SKM-1 (cell line): ENCODE measurements around the gene CREB5.

Experiments
- DNase-seq: peaks from one replicate; lab custom pipeline; 2025; ENCODE audit not compliant: unreplicated experiment; lab: John Stamatoyannopoulos, UW

Gene CREB5

GRCh38 chr7:28630350-28630749 lies 218.0 kb downstream of the CREB5 start:
- DNase-seq: no peak

- DNase-seq: no peak
Observed at GRCh38 chr7:28631995-28632394, 219.7 kb downstream of the CREB5 start.

DNA sequence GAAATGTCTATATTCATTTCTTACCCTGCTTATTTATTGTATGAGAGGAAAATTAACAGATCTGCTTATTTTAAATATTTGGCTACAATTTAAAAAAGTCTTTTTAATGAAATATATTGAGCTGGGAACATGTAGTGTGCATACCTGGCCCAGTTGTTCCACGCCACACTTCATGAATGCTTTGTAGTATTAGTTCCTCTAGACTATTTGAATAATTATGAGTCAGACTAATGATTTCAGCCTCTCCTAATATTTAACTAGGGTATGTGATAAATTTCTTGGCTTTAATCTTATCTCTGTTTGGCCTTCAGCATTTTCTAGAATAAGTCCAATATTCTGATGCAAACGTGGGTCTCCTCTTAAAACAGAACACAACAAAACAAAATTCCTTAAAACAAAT lies 226.6 kb downstream of the CREB5 start:
- no peak for DNase-seq

DNA sequence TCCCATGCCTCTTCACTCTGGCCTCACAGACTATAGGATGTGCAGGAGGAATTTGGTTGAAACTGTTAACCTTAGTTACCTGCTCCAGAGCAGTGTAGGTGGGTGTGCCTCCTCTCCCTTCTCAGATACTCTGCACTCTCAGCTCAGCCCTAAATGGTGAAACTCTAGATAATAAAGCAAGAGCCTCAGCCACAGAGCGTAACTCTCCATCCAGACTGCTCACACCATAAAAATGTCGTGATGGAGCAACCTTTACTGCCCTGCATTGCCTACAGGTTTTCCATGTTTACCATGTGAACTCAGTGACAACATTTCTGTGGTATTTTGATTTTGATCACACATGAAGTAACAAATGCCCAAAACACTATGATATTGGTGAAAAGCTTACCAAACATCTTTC lies 227.7 kb downstream of the CREB5 start:
- no peak for DNase-seq

DNA sequence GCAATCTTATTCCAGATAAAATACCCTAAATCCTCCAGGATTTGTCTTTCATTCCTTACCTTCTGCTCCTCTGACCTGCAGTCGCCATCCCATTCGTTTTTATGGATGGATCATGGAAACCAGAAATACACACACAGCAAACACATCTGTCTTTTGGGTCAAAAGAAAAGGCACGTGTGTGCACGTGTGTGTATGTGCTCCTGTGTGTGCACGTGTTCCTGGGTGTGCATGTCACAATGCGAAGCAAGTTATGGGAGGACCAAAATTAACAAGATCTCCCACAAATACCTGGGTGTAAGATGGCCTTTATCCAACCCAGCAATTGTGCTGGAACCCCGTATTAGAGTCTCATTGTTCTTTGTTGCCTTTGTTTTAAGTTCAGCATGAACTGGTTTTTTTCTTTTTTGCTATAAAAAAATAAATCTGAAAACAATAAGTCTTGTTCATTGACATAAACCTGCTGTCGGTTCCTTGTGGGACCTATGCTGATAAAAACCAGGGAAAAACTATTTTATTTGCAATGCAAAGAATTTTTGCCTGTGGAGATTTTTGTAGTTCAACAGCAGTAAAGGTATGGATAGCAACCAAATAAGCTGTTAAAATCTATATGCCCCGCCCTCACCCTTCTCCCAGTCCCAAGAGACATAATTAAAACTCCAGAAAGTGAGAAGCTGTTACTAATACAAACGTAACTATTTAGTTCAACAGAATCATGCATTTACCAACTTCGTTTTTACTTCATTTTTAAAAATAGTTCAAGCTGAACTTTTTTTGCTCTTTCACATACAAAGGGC lies 229.6 kb downstream of the CREB5 start:
- DNase-seq: no peak

- no peak for DNase-seq
Observed at GRCh38 chr7:28643188-28643569, 230.9 kb downstream of the CREB5 start.

DNA sequence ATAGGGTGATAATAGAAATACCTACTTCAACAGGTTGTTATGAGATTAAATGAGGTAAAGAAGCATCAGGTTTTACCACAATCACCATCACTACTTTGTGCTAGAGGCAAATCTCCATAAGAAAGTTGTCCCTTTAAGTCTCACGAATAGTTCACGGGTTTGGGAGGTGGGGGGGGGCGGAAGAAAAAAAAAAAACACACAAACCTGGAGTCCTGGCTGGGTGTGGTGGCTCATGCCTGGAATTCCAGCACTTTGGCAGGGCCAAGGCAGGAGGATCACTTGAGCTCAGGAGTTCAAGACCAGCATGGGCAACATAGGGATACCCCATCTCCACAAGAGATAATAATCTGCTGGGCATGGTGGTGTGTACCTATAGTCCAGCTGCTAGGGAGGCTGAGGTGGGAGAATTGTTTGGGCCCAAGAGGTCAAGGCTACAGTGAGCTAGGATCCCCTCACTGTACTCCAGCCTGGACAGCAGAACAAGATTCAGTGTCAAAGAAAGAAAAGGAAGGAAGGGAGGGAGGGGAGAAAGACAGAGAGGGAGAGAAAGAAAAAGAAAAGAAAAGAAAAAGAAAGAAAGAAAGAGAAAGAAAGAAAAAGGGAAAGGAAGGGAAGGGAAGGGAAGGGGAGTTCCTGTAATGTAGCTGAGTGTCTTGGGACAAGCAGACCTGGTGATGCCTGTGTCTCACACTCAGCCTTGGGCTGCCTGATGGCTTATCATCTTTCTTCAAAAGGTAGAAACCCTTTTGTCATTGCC lies 231.4 kb downstream of the CREB5 start:
- no peak for DNase-seq

DNA sequence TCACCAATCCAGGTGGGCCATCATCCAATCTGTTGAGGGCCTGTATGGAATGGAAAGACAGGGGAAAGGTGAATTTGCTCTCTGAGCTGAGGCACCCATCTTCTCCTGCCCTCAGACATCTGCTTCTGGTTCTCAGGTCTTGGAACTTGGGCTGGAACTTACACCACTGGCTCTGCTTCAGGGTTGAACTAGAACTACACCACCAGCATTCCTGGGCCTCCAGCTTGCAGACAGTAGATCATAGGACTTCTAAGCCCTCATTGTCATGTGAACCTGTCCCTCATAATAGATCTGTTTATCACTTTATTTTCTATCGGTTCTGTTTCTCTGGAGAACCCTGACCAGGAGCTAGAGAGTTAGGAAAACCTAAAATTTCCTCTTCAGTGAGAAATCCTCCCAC lies 233.5 kb downstream of the CREB5 start:
- no peak for DNase-seq

DNA sequence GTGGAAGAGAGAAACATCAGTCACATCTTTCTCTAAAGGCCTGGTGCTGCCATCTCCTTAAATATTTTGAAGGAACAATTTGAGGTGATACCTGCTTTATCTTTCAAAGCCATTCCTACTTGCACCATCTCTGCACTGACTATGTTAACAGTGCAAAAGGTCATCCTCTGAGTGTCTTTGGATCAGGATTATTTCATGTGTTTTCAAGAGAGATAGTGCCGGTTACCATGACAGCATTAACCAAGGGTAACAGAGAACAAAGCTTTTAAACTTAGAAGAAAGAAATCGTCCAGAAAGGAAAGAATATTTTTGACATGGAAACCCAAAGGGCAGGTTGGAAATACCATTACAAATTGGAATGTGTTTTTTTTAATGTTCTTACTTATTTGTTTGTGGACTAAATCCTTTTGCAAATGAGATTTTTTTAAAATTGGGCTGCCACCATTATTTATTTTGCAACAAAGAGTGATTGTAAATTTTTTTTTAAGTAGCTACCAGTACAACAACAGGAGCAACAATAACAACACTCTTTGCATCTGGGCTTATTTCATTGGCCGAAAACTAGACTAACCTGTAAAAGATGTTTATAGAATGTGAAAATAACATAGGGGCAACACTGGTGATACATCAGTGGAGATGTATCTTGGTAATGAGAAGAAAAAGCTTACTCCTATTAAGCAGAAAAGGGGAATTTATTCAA lies 234.2 kb downstream of the CREB5 start:
- DNase-seq: no peak

GRCh38 chr7:28647076-28647421 lies 234.7 kb downstream of the CREB5 start:
- DNase-seq: no peak

- DNase-seq: no peak
Observed at GRCh38 chr7:28649189-28649588, 236.9 kb downstream of the CREB5 start.

DNA sequence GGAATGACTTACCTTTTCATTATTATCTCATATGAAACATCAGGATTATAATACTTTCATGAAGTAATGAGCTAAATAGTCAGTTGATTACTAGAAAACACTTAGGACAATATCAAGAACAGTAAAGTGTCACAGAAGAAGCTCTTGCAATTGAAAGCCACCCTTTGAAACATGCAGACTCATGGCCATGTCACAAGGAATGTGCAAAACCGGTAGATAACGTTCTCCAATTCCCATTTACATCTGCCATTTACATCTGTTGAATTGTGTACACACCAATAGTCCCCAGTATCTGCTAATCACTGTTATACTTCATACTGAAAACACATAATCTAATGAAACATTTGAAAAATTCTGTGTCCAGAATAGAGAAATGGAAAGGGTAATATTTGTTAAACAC lies 237.5 kb downstream of the CREB5 start:
- DNase-seq: no peak

DNA sequence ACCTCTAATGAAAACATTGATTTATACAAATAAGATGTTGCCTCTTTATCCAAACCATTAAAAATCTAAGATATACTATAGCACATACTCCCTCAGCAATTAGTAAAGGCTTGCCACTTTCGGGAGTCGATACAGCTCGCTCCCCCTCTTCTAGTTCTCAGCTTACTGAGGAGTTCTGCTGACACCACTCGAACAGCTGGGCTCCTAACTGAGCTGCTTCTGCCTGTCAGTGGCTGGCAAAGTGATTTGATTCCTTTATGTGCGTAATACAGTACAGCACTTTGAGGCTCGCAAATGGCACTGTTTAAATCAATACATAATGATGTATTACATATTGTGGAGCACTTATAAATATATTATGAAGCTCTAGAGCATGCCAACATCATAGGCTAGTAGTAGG lies 241.8 kb downstream of the CREB5 start:
- no peak for DNase-seq

DNA sequence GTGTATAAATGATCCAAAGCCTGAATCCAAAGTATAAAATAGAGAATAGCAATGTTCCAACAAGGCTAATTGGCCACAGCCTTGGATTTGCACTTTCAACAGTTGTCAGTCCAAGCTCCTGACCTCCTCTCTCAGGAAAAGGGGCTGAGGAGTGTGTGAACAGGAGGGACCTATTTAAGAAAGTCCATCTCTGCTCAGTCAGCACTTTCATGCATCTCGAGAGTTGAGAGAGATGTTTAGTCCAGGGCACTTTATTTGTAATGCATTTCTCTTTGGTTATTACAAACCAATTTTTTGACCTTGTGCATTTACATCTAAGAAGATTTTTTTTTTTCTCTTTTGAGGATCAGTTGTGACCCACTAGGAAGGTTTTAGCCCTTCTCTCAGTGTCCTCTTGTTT lies 244.2 kb downstream of the CREB5 start:
- DNase-seq: no peak

GRCh38 chr7:28658381-28658780 lies 246.1 kb downstream of the CREB5 start:
- no peak for DNase-seq

GRCh38 chr7:28660132-28660531 lies 247.8 kb downstream of the CREB5 start:
- no peak for DNase-seq

DNA sequence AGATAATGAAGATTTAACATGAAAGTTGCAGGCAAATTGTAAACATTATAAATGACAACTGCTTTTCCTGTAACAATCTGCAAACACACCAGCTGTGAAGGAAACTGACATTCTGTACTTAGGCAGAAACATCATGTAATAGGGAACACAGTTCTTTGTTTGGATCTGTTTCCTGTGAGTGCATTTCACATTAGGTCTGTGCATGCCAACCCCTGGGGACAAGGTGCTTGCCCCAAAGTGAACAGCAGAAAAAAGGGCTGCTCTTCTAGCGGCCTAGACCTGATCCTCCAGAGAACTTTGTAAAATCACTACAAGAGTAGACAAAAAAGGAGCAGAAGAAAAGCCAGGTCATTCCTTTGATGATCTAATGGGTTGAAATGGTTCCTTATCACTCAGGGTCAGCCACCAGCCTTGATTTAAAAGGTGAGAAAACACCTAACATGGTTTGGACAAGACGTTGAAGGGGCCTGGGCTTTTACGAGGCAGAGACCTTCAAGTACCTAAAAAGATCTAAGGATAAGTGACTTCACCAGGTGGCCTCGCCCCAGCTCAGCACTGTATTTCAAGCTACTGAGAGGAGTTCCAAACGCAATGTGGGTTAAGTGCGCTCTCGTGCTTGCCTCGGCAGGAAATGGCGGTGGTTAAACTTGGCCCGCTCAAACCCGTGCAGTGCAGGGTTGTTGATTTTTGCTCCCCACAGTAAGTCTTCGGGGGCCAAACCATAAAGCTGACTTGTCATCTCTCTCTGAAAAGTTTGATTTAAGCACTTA lies 249.7 kb downstream of the CREB5 start:
- DNase-seq: no peak

- no peak for DNase-seq
Observed at GRCh38 chr7:28666154-28666553, 253.8 kb downstream of the CREB5 start.

DNA sequence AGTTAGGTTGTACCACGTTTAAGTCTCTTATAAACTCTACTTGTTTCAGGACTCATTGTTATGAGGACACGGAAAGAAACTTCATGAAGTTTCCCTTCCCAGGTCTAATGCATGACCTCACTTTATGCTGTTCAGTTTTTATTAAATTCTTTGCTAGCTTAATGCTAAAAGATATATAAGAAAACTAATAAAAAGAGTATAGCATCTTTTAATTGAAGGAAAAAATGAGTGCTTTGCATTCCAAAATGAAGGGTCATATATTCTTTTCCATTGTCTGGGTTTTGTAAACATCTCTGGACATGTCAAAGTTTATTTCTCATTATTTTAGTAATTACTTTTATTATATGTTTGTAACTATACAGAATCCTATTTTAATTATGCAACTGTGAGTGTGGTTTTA lies 255.8 kb downstream of the CREB5 start:
- no peak for DNase-seq

DNA sequence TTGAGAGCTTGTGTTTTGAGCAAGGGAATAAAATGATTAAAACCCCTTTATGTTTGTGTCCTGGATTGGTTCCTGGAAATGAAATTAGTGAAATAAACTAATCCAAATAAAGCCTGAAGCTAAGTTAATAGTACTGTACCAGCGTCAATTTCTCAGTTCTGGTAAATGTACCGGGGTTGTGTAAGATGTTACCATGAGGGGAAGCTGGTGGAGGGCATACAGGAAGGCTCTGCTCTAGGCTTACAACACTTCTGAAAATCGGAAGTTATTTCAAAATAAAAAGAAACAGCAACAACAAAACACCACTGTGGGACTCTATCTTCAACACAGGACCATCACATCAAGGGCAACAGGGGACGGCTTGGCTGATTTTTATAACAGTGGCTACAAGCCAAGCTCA lies 257.0 kb downstream of the CREB5 start:
- no peak for DNase-seq

DNA sequence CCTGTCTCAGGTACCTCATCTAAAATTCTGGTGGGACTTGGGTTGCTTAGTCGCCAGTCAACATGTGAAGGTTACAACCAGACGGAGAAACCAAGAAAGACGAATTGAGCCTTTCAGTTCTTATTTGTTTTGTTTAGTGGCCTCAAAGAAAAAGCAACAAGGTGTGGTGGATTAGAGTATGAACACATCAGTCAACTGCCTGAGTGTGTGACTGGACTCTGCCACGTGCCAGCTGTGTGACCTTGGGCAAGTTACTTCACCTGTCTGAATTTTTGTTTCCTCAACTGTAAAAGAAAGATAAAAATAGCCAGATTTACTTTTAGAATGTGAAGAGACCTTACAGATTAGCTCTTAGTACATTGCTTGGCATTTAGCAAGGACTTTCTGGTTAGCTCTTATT lies 259.2 kb downstream of the CREB5 start:
- no peak for DNase-seq
